ENCODE results near the gene SFXN3.

The SFXN3 gene

GRCh38 chr10:101080933-101081931 lies 50.2 kb downstream of the SFXN3 start:
- no peak for DNase-seq

- DNase-seq, result peak in 2 of 3 experiments; percentile 51 to 80
Measured at GRCh38 chr10:101085846-101086245, 54.8 kb downstream of the SFXN3 start.

- DNase-seq, result no peak
Measured at GRCh38 chr10:101087376-101087775, 56.3 kb downstream of the SFXN3 start.

GRCh38 chr10:101087965-101088364 lies 56.9 kb downstream of the SFXN3 start:
- DNase-seq, result no peak

- DNase-seq, result peak in 1 of 3 experiments; percentile 0
Measured at GRCh38 chr10:101089520-101090299, 58.7 kb downstream of the SFXN3 start.

- DNase-seq, result no peak
Measured at GRCh38 chr10:101090597-101090996, 59.6 kb downstream of the SFXN3 start.
